ENCODE data around the gene ASB1.
"Not testable (repeated sequence)": the region's sequence is repeated elsewhere in the genome, so short reads cannot be mapped to it uniquely, and the experiment has no call there.

Gene ASB1

DNA sequence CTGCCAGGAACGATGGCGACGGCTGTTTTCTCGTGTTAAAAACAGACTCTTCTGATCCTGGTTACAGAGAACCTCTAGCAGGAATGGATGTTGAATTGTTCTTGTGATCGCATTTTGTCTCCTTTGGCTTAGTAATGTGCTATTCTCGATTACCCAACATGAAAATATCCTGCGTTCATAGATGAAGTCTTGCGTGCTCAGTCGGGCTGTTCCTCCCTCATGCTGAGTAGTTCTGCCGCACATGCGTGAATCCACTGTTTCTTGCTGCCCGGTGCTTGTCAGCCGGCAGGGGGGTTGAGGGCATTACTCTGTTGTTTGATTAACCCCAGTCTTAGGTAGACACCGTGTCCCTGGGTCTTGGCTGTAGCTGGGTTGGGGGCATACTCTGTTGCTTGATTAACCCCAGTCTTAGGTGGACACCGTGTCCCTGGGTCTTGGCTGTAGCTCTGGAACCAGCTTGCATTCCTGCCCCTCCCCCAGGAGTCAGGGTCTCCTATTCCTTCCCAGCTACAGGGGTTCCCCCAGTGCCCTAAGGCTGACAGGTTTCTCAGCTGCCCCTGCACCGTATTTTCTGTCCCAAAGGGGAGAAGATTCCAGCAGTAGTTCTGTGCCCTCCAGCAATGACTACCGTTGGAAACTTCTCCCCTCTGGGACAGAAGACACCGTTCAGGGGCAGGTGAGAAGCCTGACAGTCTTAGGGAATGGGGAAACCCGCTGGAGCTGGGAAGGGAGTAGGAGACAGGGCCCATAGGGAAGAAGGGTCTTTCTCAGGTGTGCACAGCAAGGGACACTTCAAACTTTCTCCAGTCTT lies 22.1 kb upstream of the ASB1 start:
- DNase-seq: no peak

DNA sequence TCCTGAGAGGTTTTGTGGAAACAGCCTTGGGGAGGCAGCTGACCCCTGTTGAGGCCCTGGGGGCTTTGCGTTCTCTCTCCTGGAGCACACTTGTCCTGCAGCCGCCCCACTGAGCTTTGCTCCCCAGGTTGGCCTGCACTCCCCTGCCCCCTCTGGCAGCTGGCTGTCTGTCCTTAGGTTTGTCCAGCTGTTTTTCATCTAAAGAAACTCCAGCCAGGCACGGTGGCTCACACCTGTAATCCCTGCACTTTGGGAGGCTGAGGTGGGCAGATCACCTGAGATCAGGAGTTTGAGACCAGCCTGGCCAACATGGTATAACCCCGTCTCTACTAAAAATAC lies 21.5 kb upstream of the ASB1 start:
- DNase-seq: not testable (repeated sequence)

DNA sequence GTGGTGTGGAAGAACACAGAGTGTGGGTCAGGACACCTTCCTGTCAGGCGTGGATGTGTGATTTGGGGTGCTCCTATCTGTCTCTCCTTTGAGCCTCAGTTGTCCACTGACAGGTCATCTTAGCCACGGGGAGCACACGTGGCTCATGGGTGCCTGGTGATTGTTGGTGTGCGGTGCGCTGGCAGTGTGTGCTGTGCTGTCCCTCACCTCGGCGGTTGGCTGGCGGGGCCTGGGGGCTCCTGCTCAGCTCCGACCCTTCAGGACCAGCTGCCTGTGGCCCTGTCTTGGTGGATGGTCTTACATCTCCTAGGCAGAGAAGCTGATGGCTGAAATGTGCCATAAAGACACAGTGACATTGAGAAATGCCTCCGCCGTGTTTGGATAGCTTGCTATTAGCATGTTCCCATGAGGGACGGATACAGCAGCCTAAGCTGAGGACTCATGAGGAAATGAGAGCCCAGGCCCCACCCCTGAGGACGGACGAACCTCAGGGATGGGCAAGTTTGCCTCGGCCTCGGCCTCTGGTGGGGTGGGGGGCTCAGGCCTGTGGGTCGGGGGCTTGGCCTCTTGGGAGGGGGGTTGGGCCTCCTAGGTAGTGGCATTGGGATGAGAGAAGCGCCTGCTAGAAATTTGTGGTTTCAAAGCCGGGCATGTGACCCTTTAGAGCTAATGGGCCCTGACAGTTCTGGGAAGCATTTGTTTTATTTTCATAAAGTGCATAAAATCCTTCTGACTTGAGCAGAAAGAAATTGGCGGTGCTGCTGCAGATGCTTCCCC lies 20.3 kb upstream of the ASB1 start:
- no peak for DNase-seq

DNA sequence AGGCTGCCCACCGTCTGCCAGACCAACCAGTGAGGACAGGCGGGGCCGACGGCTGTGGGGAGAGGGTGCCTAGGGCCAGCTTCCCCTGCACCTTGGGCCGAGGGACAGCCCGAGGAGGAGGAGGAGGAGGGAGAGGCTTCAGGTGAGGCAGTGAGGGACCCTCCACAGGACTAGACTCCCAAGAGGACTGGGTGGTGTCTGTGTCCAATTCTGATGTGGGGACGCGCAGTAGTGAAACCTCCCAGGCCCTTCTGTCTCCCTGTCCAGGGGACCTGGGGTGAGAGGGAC lies 19.8 kb upstream of the ASB1 start:
- no peak for DNase-seq

DNA sequence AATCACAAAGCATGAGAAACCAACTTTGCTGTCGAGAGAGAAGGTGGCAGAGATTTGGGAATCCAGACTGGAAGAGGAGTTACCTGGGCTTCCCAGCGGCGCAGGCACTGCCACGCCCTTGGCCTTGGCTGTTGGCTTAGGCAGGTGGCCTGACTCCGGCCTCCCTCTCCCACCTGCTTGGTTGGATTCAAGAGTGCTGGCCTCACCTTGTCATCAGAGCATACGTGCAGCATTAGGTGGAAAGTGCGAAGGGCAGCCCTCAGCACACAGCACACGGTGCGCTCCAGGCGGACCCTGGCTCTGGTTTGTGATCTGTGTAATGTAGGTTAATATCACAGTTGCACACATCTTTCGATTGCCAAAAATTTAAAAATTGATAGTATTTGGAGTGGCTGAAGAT lies 19.2 kb upstream of the ASB1 start:
- no peak for DNase-seq

DNA sequence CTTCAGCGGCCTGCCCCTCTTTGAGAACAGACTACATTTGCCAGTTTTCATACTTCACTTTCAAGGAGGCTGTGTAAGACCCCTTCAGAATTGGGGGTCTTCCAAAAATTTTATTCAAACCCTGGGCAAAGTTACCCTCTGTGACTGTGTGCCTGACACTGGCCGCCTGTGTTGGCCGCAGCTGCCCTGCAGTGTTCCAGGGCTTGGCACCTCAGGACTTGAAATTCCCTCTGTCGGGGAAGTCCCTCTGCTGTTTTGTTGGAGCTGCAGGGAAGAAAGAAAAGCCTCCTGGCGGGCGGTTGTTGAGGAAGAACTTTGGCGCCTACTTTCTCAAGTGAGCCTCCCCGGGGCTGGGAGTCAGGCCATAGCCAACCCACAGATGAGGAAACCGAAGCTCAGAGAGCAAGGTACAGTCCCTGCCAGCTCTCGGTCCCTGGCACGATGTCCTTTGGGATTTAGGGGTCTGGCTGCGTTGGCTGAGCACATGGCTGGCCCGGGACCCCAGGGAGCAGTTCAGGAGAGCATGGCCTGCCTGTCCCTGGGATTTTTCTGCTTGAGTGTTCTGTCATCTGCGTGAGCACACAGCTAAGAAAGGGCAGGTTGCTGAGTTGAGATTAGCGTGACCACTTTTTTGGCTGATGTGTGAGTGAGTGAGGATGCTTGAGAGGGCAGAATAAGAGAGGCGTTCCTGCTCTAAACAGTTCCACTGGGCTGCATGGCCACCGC lies 17.9 kb upstream of the ASB1 start:
- no peak for DNase-seq

DNA sequence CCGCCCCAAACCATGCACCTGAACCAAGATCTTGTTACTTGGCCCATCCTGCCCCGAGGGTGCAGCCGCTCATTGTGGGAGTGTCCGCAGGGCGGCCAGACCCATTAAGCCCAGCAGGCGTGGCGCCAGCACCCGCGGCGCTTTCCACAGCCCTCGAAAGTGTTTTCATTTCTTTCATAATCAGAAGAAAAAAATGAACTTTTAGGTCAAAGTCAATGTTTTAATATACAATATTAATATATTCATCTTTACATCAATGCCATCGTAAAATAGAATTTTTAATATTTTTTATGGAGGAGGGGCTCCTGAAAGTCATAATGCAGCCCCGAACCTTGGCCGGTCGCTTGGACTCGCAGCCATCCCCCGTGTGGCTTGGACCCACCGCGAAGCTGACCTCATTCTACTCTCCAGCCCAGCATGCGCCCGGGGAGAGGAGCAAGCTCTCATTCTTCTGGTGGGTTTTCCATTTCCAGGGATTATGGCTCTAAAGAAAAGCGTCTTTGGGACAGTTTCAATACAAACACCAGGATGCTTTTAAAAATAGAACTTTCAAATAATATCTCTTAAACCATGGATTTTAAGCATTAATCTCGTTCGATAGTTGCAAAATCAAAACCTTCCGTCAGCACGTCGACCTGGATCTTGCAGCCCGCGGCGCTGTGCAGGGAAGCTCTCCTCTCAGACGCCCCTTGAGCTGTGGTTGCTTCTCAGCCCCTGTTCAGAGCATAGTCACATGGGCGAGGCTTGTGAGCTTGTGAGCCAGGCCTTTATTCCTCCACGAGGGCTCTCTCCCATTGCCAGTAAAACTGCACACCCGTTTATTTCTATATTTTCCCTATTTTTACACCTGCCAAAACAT lies 17.2 kb upstream of the ASB1 start:
- DNase-seq: no peak

DNA sequence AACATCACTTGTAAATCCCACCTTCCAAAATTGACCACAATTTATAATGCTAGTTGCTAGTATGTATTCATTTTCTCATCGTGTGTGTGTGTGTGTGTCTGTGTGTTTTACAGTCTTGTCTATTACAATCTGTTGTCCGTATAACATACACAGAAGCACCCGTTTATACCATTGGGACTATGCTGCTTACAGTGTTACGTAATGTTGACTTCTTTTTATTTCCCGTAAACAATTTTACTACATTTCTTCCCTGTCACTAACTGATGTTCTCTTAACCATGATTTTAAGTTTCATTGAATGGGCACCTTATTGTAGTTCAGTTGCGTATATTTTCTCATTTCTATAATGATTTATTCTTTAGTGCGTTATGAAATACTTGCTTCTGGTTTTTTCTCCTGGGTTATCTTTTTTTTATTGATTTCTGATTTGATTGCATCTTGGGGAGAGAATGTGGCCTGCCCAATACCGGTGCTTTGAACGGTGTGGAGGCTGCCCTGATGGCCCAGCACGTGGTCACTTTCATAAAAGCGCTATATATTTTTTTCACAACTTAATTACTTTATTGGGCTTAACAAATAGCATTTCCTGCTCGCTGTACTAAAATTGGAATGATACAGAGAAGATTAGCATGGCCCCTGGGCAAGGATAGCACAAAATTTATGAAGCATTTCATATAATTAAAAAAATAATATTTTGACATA lies 14.5 kb upstream of the ASB1 start:
- no peak for DNase-seq

DNA sequence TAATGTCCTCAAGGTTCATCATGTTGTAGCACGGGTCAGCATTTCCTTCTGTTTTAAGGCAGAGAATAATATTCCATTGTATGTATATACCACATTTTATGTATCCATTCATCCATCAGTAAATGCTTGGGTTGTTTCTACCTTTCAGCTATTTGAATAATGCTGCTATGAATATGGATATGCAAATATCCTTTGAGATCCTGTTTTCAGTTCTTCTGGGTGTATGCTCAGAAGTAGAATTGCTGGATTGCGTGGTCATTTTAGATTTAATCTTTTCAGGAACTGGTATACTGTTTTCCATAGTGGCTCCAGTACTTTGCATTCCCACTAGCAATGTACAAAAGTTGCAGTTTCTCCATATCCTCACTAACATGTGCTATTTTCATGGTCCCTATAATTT lies 13.4 kb upstream of the ASB1 start:
- no peak for DNase-seq

DNA sequence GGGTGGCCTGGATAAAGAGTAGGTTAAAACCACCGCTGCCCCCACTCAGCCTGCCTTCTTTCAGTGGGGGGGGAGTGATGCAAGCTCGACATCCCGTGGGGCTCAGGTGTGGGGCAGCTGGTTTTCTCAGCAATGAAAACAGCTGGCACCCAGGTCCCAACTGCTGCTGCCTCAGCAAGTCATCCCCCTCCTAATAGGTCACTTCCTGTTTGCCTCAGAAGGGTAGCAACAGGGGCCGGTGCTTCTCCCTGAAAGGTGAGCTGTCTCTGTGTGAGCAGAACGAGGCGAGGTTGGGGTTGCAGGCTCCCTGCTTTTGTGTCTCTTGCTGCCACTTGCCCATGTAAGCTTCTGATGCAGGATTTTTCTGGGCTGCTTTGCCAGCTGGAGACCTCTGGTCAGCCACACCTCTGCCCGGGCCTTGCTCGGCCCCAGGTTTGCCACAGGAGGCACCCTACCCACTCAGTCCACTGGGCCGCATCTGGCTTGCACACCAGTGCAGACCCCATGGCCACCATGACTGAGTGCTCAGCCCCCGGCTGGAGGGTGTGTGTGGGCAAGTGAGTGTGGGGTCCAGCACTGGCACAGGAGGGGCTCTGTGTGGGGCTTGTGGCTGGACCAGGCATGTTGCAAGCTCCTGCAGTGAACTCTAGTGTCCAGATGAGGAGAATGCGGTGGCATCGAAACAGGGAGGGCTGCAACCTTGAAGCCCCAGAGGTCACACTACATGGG lies 11.5 kb upstream of the ASB1 start:
- DNase-seq: peak; percentile 17

DNA sequence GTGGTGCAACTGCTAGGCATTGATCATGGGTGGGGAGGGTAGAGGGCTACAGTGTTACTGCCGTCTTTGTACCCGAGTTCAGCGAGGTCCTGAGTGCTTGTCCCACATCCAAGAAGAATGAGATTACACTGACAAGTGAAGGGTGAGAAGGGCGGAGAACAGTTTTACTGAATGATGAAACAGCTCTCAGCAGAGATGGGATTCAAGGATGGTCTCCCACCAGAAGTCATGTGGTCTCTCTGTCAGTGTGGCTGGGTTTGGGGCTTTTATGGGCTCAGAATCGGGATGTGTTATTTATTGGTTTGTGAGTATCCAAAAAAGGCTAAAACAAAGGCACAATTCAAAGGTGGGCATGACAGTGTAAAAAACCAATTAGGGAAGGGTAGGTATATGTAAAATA lies 10.8 kb upstream of the ASB1 start:
- no peak for DNase-seq

DNA sequence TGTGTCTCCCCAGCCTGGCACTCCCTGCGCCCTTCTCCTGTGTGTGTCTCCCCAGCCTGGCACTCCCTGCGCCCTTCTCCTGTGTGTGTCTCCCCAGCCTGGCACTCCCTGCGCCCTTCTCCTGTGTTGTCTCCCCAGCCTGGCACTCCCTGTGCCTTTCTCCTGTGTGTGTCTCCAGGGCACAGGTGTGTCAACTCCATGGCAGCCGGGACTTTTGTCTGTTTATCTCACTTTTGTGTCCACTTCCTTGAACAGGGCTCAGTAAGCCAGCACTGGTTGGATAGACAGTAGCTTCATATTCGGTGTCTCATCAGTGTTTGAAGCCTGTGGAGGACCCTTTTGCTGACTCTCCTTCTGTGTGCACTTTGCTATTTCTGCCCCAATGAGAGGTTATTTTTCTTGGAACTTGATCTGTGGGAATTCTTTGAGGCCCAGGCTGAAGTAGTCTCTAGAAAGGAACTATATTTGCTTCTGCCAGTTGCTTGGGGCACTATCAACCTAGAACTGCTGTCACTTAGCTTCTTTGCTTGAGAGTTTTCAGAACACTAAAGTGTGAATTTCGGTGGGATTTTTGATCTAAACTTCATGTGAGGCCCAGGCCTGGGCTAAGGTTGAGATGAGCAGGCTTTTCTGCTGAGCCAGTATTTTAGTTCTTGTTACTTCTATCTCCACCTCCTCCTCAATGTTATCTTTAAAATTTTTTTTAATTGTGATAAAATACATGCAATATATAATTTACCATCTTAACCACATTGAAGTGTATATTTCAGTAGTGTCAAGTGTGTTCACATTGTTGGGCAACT lies 8.3 kb upstream of the ASB1 start:
- DNase-seq: no peak

DNA sequence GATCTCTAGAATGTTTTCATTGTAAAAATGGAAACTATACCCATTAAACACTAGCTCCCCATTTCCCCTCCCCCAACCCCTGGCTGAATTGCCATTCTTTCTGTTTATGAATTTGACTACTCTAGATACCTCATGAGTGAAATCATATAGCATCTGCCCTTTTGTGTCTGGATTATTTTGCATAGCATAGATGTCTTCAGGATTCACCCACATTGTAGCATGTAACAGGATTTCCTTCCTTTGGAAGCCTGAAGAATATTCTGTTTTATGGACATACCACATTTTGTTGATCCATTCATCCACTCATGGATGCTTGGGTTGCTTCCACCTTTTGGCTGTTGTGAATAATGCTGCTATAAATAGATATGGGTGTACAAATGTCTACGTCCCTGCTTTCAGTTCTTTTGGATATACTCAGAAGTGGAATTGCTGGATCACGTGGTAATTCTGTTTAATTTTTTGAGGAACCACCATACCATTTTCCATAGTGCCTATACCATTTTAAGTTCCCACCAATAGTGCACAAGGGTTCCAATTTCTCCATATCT lies 7.7 kb upstream of the ASB1 start:
- no peak for DNase-seq

DNA sequence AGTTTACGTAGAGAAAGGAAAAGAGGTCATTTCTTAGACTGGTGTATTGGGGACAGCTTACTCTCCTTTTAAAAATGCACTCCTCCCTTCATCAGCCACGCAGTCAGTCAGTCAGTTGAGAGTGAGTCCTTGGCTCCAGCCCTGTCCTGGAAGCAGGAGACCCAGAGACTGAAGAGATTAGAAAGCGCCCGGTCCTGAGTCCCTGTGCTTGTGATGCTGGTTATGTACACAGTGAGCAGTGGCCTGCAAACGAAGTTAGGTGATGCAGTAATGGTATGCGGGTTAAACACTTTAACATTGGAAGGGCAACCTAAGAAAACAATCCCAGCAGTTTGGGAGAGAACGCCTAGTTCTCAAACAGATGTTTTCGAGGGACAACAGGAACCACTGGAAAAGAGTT lies 6.3 kb upstream of the ASB1 start:
- no peak for DNase-seq

DNA sequence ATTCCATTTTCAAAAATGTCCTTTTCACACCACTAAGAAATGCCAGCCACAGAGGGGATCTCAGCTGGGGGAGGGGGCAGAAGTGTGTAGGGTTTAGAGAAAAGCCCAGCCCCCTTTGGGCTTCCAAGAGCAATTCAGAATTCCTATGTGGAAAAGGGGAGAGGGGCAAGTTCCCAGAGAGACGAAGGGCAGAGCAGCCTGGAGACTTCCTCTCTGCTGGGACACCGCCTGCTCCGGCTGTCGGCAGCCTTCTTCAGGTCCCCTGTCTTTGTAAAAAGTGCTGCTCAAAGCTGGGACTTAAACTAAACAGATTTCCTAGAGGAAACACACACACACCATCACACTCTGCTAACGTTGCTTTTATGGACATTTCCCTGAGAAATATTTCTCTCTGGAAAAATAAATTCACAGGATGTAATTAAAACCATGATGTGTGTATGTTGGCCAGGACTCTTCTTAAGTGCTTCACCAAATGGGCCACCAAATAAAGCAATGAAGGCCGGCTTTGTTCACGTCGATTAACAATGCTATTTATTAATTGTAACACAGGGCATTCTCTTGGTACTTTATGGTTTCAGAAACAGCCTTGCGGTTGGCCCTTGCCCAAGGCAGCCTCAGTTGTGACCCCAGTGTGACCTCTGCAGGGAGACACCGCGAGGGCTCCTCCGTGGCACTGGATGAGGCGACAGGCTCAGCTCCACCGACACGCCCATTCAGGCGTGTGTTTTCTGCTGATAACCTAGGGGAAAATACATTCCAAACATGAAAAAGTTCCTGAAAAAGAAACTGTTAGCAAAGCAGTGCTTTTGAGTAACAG lies 5.6 kb upstream of the ASB1 start:
- DNase-seq: no peak

DNA sequence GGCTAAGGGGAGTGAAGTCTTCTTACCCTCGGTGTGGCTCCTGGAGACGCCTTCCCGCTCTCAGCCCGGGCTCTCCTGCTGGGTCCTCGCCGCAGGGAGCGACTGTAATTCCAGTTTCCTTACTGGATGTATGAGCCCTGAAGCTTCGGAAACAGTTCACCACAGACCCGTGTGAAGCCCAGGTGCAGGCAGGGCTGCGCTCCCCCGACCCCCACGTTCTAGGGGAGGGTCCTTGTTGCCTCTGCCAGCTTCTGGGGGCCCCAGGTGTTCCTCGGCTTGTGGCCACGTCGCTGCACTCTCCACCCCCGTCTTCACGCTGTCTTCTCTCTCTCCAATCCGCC lies 5.1 kb upstream of the ASB1 start:
- no peak for DNase-seq

DNA sequence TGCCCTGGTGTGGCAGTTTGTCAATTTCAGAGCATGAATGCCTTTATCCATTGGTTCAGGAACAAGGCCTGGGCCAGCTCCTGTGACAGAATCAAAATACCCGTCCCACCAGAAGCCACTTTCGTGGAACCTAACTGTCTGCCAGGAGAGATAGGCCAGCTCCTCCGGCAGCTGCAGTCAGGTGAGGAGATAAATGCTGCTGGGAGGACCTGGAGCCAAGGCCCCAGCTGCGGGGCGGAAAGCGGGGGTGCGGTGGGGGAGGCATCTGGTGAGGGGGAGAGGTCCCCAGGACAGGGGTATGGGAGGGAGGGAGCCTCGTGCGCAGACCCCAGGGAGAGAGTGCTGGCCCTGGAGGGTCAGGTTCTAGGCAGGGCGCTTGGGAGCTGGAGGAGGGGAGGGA lies 4.4 kb upstream of the ASB1 start:
- no peak for DNase-seq

DNA sequence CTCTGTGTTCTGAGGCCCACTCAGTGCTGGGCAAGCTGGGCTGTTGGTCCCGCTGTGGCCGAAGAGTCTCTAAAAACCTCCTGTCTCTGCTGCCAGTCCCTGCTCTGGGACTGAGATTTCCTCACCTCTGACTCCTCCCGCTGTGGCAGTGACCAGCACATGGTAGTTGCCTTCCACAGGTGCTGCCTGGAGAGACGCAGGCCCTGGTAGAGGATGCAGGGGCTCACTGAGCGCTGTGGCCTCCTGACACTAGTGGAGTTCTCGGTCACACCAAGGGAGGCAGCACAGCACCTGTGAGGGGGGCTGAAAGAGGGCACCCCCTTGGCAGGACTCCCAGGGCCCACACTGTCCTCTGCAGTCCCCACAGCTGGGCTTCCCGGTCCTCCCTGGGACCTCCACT lies 3.8 kb upstream of the ASB1 start:
- no peak for DNase-seq

DNA sequence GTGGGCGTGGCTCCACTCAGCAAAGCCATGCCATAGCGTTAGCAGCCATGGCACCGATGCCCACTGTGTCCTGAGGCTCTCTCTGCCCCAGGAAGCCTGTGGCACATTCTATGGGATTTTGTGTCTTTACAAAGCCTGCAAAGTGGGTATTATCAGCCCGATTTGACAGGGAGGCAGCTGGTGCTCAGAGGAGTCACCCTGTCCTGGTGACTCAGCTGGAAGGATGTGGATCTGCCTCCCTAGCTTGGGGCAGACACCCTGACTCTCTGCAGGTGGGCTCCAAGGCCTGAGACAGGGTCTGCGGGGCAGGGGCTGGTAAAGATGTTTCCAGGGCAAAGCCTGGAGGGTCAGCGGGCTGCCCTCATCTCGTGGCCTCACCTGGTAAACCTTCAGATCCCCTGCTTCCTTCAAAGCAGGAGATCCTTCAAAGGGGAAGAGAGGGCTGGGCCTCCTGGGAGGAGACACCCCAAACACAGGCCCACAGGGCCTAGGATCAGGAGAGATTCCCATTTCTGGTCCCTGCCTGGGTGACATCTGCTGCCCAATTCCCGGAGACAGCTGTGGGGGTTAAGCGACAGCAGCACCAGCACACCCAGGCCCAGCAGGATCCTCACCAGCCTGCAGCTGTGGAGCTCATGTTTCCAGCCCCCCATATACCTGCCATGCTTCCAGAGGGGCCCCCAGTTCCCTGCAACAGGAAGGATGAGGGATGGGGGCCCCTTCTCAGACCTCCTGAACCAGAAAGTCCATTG lies 3.0 kb upstream of the ASB1 start:
- no peak for DNase-seq

All from NCI-H82 (cell line).